Mesodermal cell (in vitro differentiated cells): ENCODE results near the gene PRODH2.
"Not testable (repeated sequence)": the region's sequence is repeated elsewhere in the genome, so short reads cannot be mapped to it uniquely, and the experiment has no call there.

Experiments used
- H3K27ac ChIP-seq: 2 replicates; pipeline ENCODE4 v1.7.0; 2013; ENCODE audit warnings: mild to moderate bottlenecking, low read depth, low read length, moderate library complexity; ENCODE audit not compliant: severe bottlenecking
- H3K36me3 ChIP-seq: 2 replicates; pipeline ENCODE4 v1.7.1; 2013; ENCODE audit warnings: mild to moderate bottlenecking, low read length, moderate library complexity; ENCODE audit not compliant: control insufficient read depth, insufficient read depth
- H3K4me1 ChIP-seq: one replicate; pipeline ENCODE4 v1.7.1; 2013; ENCODE audit warnings: mild to moderate bottlenecking, low read length; ENCODE audit not compliant: insufficient read depth, control insufficient read depth, poor library complexity, severe bottlenecking
- H3K4me3 ChIP-seq: 2 replicates; pipeline ENCODE4 v1.7.0; 2013; ENCODE audit warnings: low read length, control low read depth, mild to moderate bottlenecking; ENCODE audit not compliant: insufficient read depth, poor library complexity, severe bottlenecking; ENCODE audit errors: extremely low read depth
- H3K9me3 ChIP-seq: 2 replicates; pipeline ENCODE4 v1.7.1; 2013; ENCODE audit warnings: mild to moderate bottlenecking, low read length, moderate library complexity; ENCODE audit not compliant: control insufficient read depth
- WGBS, 2 experiments: methylation state at CpG; one replicate each; pipeline ENCODE4 v1.1.5; 2013; ENCODE audit warnings: missing lambda C conversion rate in 2 of 2; ENCODE audit not compliant: insufficient coverage in 2 of 2; 5-methylcytosine and 5-hydroxymethylcytosine counted together

Gene PRODH2

GRCh38 chr19:35777086-35777841 lies 35.4 kb downstream of the PRODH2 start:
- peaks cover 18% of the 10 kb centered on the region for H3K36me3 ChIP-seq
- H3K4me1 ChIP-seq: peaks cover 20% of the 10 kb centered on the region
- no peak overlapping the region for H3K27ac ChIP-seq
- no peaks in the 10 kb centered on the region for H3K9me3 ChIP-seq
- WGBS, 2 experiments: 31 to 32% methylated on average over 18 to 19 of the region's 19 CpGs
- no peak overlapping the region for H3K4me3 ChIP-seq

- WGBS, 2 experiments: 57 to 69% methylated on average over 5 to 12 of the region's 13 CpGs
- Histone ChIP-seq H3K27ac (no peak overlapping the region), H3K9me3 (no peaks in the 10 kb centered on the region), H3K36me3 (peaks cover 16% of the 10 kb centered on the region), H3K4me3 (peak overlapping the region; percentile 60), H3K4me1 (peaks cover 20% of the 10 kb centered on the region)
These were observed 36.4 kb downstream of the PRODH2 start for GRCh38 chr19:35776102-35776788.

- 0 to 1% methylated on average over 44 to 54 of the region's 82 CpGs for WGBS, 2 experiments
- Histone ChIP-seq H3K4me3 (peak within 1 kb of the TSS; percentile 60), H3K4me1 (peaks cover 20% of the 10 kb centered on the region), H3K36me3 (peaks cover 14% of the 10 kb centered on the region), H3K27ac (no peak within 1 kb of the TSS), H3K9me3 (no peaks in the 10 kb centered on the region)
These were observed 37.1 kb downstream of the PRODH2 start, which contains the start of gene ARHGAP33 for GRCh38 chr19:35775298-35776101. TSS of gene ARHGAP33 (plus strand) at chr19:35775564. CDS start at chr19:35775659, 95 bp downstream.

GRCh38 chr19:35775046-35775297 lies 37.7 kb downstream of the PRODH2 start:
- H3K4me1 ChIP-seq: peaks cover 20% of the 10 kb centered on the region
- no peaks in the 10 kb centered on the region for H3K9me3 ChIP-seq
- WGBS, 2 experiments: 30% methylated on average over 9 of the region's 9 CpGs
- H3K27ac ChIP-seq: no peak overlapping the region
- peaks cover 11% of the 10 kb centered on the region for H3K36me3 ChIP-seq
- H3K4me3 ChIP-seq: peak overlapping the region; percentile 60

GRCh38 chr19:35774274-35775045 lies 38.2 kb downstream of the PRODH2 start:
- H3K4me3 ChIP-seq: peak overlapping the region; percentile 60
- no peak overlapping the region for H3K27ac ChIP-seq
- WGBS, 2 experiments: 56 to 63% methylated on average over 15 to 16 of the region's 16 CpGs
- H3K4me1 ChIP-seq: peaks cover 20% of the 10 kb centered on the region
- H3K9me3 ChIP-seq: no peaks in the 10 kb centered on the region
- peaks cover 7% of the 10 kb centered on the region for H3K36me3 ChIP-seq

- Histone ChIP-seq H3K36me3 (peaks cover 10% of the 10 kb centered on the region), H3K9me3 (no peaks in the 10 kb centered on the region), H3K4me1 (peaks cover 20% of the 10 kb centered on the region), H3K4me3 (no peak overlapping the region), H3K27ac (no peak overlapping the region)
- 73 to 80% methylated on average over 7 to 8 of the region's 9 CpGs for WGBS, 2 experiments
These were observed 39.4 kb downstream of the PRODH2 start for GRCh38 chr19:35773020-35773806.

- peaks cover 16% of the 10 kb centered on the region for H3K4me1 ChIP-seq
- H3K4me3 ChIP-seq, H3K9me3 ChIP-seq, H3K27ac ChIP-seq: not testable (repeated sequence)
- WGBS, 2 experiments: 94 to 100% methylated on average over 3 to 4 of the region's 5 CpGs
- H3K36me3 ChIP-seq: peaks cover 18% of the 10 kb centered on the region
These were observed 40.3 kb downstream of the PRODH2 start for GRCh38 chr19:35772362-35772761.

GRCh38 chr19:35768082-35768421 lies 44.6 kb downstream of the PRODH2 start:
- H3K4me1 ChIP-seq: no peaks in the 10 kb centered on the region
- no peak overlapping the region for H3K4me3 ChIP-seq
- peaks cover 50% of the 10 kb centered on the region for H3K36me3 ChIP-seq
- 62 to 68% methylated on average over 13 to 15 of the region's 15 CpGs for WGBS, 2 experiments
- no peak overlapping the region for H3K27ac ChIP-seq
- H3K9me3 ChIP-seq: no peaks in the 10 kb centered on the region

GRCh38 chr19:35767288-35768081 lies 45.2 kb downstream of the PRODH2 start:
- Histone ChIP-seq H3K4me3 (no peak overlapping the region), H3K36me3 (peaks cover 54% of the 10 kb centered on the region), H3K9me3 (no peaks in the 10 kb centered on the region), H3K27ac (no peak overlapping the region), H3K4me1 (no peaks in the 10 kb centered on the region)
- WGBS, 2 experiments: 55 to 57% methylated on average over 20 to 32 of the region's 34 CpGs
